Esophagus squamous epithelium (tissue), 5 donors: ENCODE measurements around the gene STIMATE. TPM values are rescaled to one million over a fixed set of nuclear protein-coding genes. Genes with fewer than 3 reads are reported as not detected.
A peak's percentile ranks its signal among the peaks of the same experiment; 100 is the strongest.

Experiments used
- DNase-seq: peaks from one replicate; lab custom pipeline; 2025; lab: John Stamatoyannopoulos, UW
- H3K27ac ChIP-seq, 4 donors: fragments of 200-600 bp; sonication (generic); one replicate each; pipeline ENCODE4 v1.5.1; 2016 to 2019; ENCODE audit warnings: mild to moderate bottlenecking in 1 of 4
- H3K27me3 ChIP-seq, 4 donors: fragments of 200-600 bp; sonication (generic); 1 replicate in 3 of 4; 2 replicates in 1 of 4; pipeline versions ENCODE4 v1.5.1 to v1.6.0; 2017 to 2021; ENCODE audit warnings: antibody characterized with exemption in 1 of 4
- H3K36me3 ChIP-seq, 3 donors: fragments of 200-600 bp; sonication (generic); one replicate each; pipeline ENCODE4 v1.5.1; 2016 to 2019
- H3K4me1 ChIP-seq, 3 donors: fragments of 200-600 bp; sonication (generic); one replicate each; pipeline ENCODE4 v1.5.1; 2017 to 2019
- H3K4me3 ChIP-seq, 4 donors: fragments of 200-600 bp; sonication (generic); 1 replicate in 3 of 4; 2 replicates in 1 of 4; pipeline ENCODE4 v1.5.1; 2016 to 2019; ENCODE audit warnings: mild to moderate bottlenecking in 2 of 4, moderate library complexity in 1 of 4
- H3K9me3 ChIP-seq, 3 donors: fragments of 200-600 bp; sonication (generic); one replicate each; pipeline ENCODE4 v1.5.1; 2016 to 2019
- CTCF ChIP-seq, 6 experiments: fragments of 450-650 bp in 4 of 6; fragments of 200-600 bp in 2 of 6; sonication (generic) in 2 of 6; IDR thresholded peaks; one replicate each; pipeline ENCODE4 v1.5.1; 2016 to 2019; ENCODE audit warnings: antibody characterized with exemption in 6 of 6, mild to moderate bottlenecking in 4 of 6, moderate library complexity in 4 of 6
- POLR2A ChIP-seq, 4 donors: fragments of 450-650 bp; IDR thresholded peaks; one replicate each; pipeline ENCODE4 v1.6.1; 2017; ENCODE audit warnings: antibody characterized with exemption in 4 of 4, mild to moderate bottlenecking in 4 of 4, moderate library complexity in 3 of 4
- WGBS, 2 donors: methylation state at CpG; one replicate each; pipeline ENCODE4 v1.1.5; 2018; 5-methylcytosine and 5-hydroxymethylcytosine counted together
- intact Hi-C: fragments of 100-400 bp; cut with DNase I; formaldehyde crosslinking; loops from one replicate; pipeline ENCODE4 v1.15.0; 2022
- total RNA-seq, 4 donors: library from RNA; depleted of rRNA; stranded (reverse); fragments of >200 nt; gene quantifications; one replicate each; pipeline ENCODE4 v1.1.0, GENCODE V29; 2016
- donor health status: DM: yes; HTN: yes; CAD: no.

Gene STIMATE
- total RNA-seq, 4 donors from 2014 or later, result 7.0 to 14.7 (median 12.4) TPM

GRCh38 chr3:52841981-52842340 is 55.4 kb downstream of the STIMATE start:
- H3K4me1 ChIP-seq, result peaks cover 0 to 60% (median 33%) of the 10 kb centered on the region in 3 donors

GRCh38 chr3:52841211-52841980 is 56.0 kb downstream of the STIMATE start:
- Histone ChIP-seq H3K4me3 (no peak overlapping the region), H3K36me3 (peaks cover 0 to 48% (median 0%) of the 10 kb centered on the region in 3 donors), H3K4me1 (peaks cover 0 to 59% (median 29%) of the 10 kb centered on the region in 3 donors), H3K9me3 (no peaks in the 10 kb centered on the region), H3K27me3 (no peaks in the 10 kb centered on the region), H3K27ac (peak overlapping the region in 2 of 4 donors; percentile 29 to 79)
- intact Hi-C loops, result no loop called here
- no peak for DNase-seq
- WGBS, 2 donors, result 89 to 96% methylated on average over 7 to 12 of the region's 12 CpGs
- TF ChIP-seq POLR2A (IDR thresholded peaks at IDR 0.05) (no peak), CTCF (IDR thresholded peaks at IDR 0.05) (no peak)

More at GRCh38 chr3:52841981-52842340, 55.4 kb downstream of the STIMATE start:
- DNase-seq, result no peak
- TF ChIP-seq POLR2A (IDR thresholded peaks at IDR 0.05), result no peak
- Histone ChIP-seq H3K27ac (peak overlapping the region in 3 of 4 donors; percentile 16 to 79 (median 29)), H3K4me3 (no peak overlapping the region), H3K9me3 (no peaks in the 10 kb centered on the region), H3K36me3 (peaks cover 0 to 49% (median 0%) of the 10 kb centered on the region in 3 donors), H3K27me3 (no peaks in the 10 kb centered on the region)
- WGBS, 2 donors, result 67 to 80% methylated on average over 9 to 11 of the region's 12 CpGs
- intact Hi-C loops, result no loop called here

- peaks cover 0 to 60% (median 30%) of the 10 kb centered on the region in 3 donors for H3K4me1 ChIP-seq
- no peak overlapping the region for H3K27ac ChIP-seq
- peaks cover 0 to 56% (median 0%) of the 10 kb centered on the region in 3 donors for H3K36me3 ChIP-seq
- no peak for DNase-seq
- WGBS, 2 donors, result 81 to 83% methylated on average over 14 to 23 of the region's 23 CpGs
- intact Hi-C loops, result no loop called here
- no peak overlapping the region for H3K4me3 ChIP-seq
- no peaks in the 10 kb centered on the region for H3K27me3 ChIP-seq
- no peak for TF ChIP-seq CTCF (IDR thresholded peaks at IDR 0.05)
- TF ChIP-seq POLR2A (IDR thresholded peaks at IDR 0.05), result no peak
- H3K9me3 ChIP-seq, result no peaks in the 10 kb centered on the region
Observed at GRCh38 chr3:52839892-52840545, 57.3 kb downstream of the STIMATE start.

GRCh38 chr3:52839268-52839575 is 58.1 kb downstream of the STIMATE start:
- peaks cover 0 to 60% (median 24%) of the 10 kb centered on the region in 3 donors for H3K4me1 ChIP-seq
- no peak overlapping the region for H3K4me3 ChIP-seq
- no peak for DNase-seq
- H3K9me3 ChIP-seq, result no peaks in the 10 kb centered on the region
- no peaks in the 10 kb centered on the region for H3K27me3 ChIP-seq
- 80 to 81% methylated on average over 1 to 2 of the region's 2 CpGs for WGBS, 2 donors
- no peak overlapping the region for H3K27ac ChIP-seq
- TF ChIP-seq CTCF (IDR thresholded peaks at IDR 0.05), result no peak
- no peak for TF ChIP-seq POLR2A (IDR thresholded peaks at IDR 0.05)
- intact Hi-C loops, result no loop called here
- peaks cover 0 to 56% (median 0%) of the 10 kb centered on the region in 3 donors for H3K36me3 ChIP-seq

GRCh38 chr3:52838561-52839267 is 58.6 kb downstream of the STIMATE start:
- intact Hi-C loops, result no loop called here
- no peak for TF ChIP-seq CTCF (IDR thresholded peaks at IDR 0.05)
- TF ChIP-seq POLR2A (IDR thresholded peaks at IDR 0.05), result no peak
- H3K4me3 ChIP-seq, result no peak overlapping the region

More at GRCh38 chr3:52838561-52839267, 58.6 kb downstream of the STIMATE start:
- Histone ChIP-seq H3K27me3 (no peaks in the 10 kb centered on the region), H3K4me1 (peaks cover 0 to 59% (median 19%) of the 10 kb centered on the region in 3 donors), H3K27ac (no peak overlapping the region), H3K36me3 (peaks cover 0 to 56% (median 0%) of the 10 kb centered on the region in 3 donors), H3K9me3 (no peaks in the 10 kb centered on the region)
- 59 to 100% methylated on average over 2 to 4 of the region's 8 CpGs for WGBS, 2 donors
- DNase-seq, result no peak
